BJ (cell line): ENCODE measurements around the gene RRBP1. TPM values are rescaled to one million over a fixed set of nuclear protein-coding genes. Genes with fewer than 3 reads are reported as not detected.

Source experiments
- CTCF ChIA-PET: fragments of 350-600 bp; formaldehyde crosslinking; extraction: SDS; loops from one replicate; lab custom pipeline; 2021; ENCODE audit warnings: antibody characterized with exemption, inconsistent platforms; lab: Yijun Ruan, JAX
- POLR2A ChIA-PET: fragments of 300-600 bp; sonication (Branson Sonifier 250); formaldehyde crosslinking; extraction: SDS; loops from one replicate; lab custom pipeline; 2021; ENCODE audit warnings: antibody characterized with exemption; lab: Charles Lee
- DNase-seq: peaks from one replicate; pipeline ENCODE4 v3.0.0-alpha.2; 2011; ENCODE audit warnings: low read depth
- H3K27me3 ChIP-seq: 2 replicates; pipeline ENCODE4 v1.6.0; 2011; ENCODE audit warnings: low read length; ENCODE audit not compliant: control insufficient read depth, insufficient read depth
- H3K36me3 ChIP-seq: 2 replicates; pipeline ENCODE4 v1.5.1; 2011; ENCODE audit warnings: low read length; ENCODE audit not compliant: control insufficient read depth, insufficient read depth
- H3K4me3 ChIP-seq: 2 replicates; pipeline ENCODE4 v1.5.1; 2011; ENCODE audit warnings: low read depth, mild to moderate bottlenecking, control low read depth, low read length
- polyA plus RNA-seq: library from polyadenylated mRNA; depleted of rRNA; stranded (reverse); fragments of >200 nt; gene quantifications from 2 replicates; pipeline ENCODE4 v1.2.3, GENCODE V29; 2011
- TF ChIP-seq, protein P1 (sequence below): IDR thresholded peaks from 2 replicates; pipeline ENCODE4 v1.5.1; 2011; ENCODE audit warnings: low read depth, mild to moderate bottlenecking, control low read depth, inconsistent platforms, low read length, moderate library complexity; ENCODE audit not compliant: insufficient read depth

The RRBP1 gene
- polyA plus RNA-seq, 1 experiment = 98.7 TPM

DNA sequence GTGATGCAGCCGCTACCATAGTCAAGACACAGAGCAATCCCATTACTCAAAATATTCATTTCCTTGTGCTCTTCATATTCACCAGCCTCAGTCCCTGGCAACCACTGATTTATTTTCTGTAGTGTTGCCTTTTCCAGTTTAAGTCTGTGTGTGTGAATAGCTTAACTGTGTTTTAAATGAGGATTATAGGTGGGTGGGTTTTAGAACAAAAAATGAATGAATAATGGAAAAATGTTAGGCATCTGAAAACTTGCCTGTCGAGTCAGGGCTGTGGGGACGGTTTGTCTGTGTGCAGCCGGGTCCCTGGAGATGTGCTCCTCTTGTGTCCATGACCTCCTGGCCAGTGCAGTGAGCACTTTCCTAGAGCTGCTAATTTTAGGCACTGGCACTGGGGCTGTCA lies 44.9 kb upstream of the RRBP1 start:
- TF ChIP-seq, protein P1, sequence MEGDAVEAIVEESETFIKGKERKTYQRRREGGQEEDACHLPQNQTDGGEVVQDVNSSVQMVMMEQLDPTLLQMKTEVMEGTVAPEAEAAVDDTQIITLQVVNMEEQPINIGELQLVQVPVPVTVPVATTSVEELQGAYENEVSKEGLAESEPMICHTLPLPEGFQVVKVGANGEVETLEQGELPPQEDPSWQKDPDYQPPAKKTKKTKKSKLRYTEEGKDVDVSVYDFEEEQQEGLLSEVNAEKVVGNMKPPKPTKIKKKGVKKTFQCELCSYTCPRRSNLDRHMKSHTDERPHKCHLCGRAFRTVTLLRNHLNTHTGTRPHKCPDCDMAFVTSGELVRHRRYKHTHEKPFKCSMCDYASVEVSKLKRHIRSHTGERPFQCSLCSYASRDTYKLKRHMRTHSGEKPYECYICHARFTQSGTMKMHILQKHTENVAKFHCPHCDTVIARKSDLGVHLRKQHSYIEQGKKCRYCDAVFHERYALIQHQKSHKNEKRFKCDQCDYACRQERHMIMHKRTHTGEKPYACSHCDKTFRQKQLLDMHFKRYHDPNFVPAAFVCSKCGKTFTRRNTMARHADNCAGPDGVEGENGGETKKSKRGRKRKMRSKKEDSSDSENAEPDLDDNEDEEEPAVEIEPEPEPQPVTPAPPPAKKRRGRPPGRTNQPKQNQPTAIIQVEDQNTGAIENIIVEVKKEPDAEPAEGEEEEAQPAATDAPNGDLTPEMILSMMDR = no peak
- no peak for DNase-seq
- ChIA-PET POLR2A (no interaction called here), CTCF (interaction anchor here (0.6 kb wide), 1 partner anchor 21 kb away, joined by 3 read pairs; no protein-coding TSS in a partner anchor)
- no peak overlapping the region for H3K4me3 ChIP-seq
- no peaks in the 10 kb centered on the region for H3K36me3 ChIP-seq
- H3K27me3 ChIP-seq = peaks cover 3% of the 10 kb centered on the region; the same call in 1 of the 2 replicates

DNA sequence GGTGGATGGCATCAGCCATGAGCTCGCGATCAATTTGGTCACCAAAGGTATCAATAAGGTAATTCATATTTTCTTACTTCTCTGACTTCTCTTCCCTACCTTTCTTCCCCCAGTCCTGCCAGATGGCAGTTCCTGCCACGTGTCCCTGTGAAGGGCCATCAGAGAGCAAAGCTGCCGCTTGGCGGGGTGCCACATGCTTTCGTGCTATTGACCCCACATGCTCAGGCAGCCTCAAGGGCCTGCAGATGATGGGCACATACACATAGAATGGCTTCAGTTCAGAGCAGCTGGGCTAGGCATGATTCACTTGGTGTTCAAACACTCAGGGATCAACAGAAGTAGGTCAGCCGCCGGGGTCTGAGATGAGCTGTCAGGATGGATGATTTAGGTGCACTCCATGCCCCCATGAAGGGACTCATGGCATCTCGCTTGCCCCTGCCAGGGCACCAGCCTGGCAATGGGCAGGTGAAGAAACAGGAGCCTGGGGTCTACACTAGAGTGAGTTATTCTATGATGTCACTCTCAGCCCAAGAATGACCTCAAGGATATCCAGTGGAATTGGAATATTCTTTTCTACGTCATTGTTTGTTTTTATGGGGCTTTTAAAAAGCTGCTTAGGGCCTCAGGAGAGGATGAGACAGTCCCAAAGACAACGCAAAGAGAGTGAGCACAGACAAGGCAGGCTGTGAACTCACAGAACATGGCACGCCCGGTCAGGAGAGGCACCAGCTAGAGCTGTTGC lies 43.2 kb upstream of the RRBP1 start:
- POLR2A ChIA-PET = no interaction called here

DNA sequence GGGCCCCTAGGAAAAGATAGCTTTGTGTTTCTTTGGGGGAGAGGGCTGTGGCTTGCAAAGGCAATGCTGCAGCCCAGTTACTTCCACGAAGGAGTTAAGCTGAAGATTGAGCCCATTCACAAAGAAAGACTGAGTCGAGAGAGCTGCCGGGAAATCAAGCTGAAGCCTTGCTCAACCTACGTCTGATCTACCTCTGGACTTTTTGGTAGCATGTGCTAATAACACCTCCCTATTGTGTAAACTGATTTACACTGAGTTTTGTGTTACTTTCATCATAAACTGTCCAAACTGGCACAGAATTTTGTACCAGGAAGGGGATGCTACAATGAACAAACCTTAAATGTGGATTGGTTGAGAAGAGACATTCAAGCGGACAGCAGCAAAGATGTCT lies 41.3 kb upstream of the RRBP1 start:
- DNase-seq = no peak
- TF ChIP-seq, protein P1 = no peak
- ChIA-PET CTCF (interaction anchor here (1.7 kb wide), 1 partner anchor 8 kb away, joined by 3 read pairs; no protein-coding TSS in a partner anchor), POLR2A (no interaction called here)
- peaks cover 5% of the 10 kb centered on the region; the same call in 1 of the 2 replicates for H3K27me3 ChIP-seq
- H3K4me3 ChIP-seq = no peak overlapping the region
- H3K36me3 ChIP-seq = no peaks in the 10 kb centered on the region

More for the DNA sequence above, 43.2 kb upstream of the RRBP1 start:
- TF ChIP-seq, protein P1 = no peak
- Histone ChIP-seq H3K4me3 (no peak overlapping the region), H3K27me3 (peaks cover 5% of the 10 kb centered on the region; the same call in 1 of the 2 replicates), H3K36me3 (no peaks in the 10 kb centered on the region)
- CTCF ChIA-PET = interaction anchor here (1.0 kb wide), 2 partner anchors 11 to 43 kb away, joined by 3 to 4 read pairs; partner anchors contain the start of gene RRBP1
- no peak for DNase-seq

DNA sequence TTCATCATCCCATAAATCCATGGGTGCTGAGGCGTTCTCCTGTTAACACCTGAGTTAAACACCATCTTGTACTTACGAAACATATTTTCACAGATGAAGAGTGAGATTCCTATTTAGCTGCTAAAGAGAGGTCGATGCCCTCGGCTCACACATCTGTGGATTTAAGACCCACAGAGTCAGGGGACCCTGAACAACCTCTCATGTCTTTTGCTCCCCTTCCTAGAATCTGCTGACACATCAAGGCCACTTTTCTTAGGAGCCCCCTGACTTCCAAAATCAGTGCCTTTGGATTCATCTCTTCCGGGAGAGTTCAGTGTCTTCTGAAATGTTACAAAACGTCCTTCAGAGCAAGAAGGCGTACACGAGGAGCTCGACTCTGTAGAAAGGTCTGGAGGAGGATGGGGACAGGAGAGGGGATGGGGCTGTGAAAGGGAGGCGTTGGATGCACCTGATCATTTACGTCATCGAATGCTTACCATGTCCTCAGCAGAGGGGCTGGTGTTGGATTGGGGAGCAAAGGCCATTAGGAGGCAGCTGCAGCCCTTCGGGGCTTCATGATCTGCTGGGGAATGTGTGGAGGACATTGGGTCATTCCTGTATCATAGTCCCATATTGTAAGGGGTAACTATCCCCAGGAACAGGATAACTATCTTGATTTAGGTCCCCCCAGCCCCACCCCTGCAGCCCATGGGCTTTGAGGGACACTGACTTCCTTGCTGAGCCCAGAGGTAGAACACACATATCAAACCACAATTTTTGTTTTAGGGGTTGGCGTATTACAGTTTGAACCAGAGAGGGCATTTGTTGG lies 40.7 kb upstream of the RRBP1 start:
- no peak for DNase-seq
- Histone ChIP-seq H3K4me3 (no peak overlapping the region), H3K27me3 (peaks cover 5% of the 10 kb centered on the region; the same call in 1 of the 2 replicates), H3K36me3 (no peaks in the 10 kb centered on the region)
- ChIA-PET POLR2A (no interaction called here), CTCF (interaction anchor here (1.4 to 1.7 kb wide), 3 partner anchors 8 to 163 kb away, joined by 3 to 4 read pairs (median 3); partner anchors contain the start of gene RRBP1)
- TF ChIP-seq, protein P1 = no peak
